ENCODE data around the gene GALNT18.

Gene GALNT18

GRCh38 chr11:11387622-11388305, 234.0 kb downstream of the GALNT18 start:
- TF ChIP-seq TCF12 (IDR thresholded peaks at IDR 0.05; ENCODE audit: low read depth) (no peak), ZBTB7A (IDR thresholded peaks at IDR 0.05; ENCODE audit: low read depth) (no peak), TAF1 (IDR thresholded peaks at IDR 0.05; ENCODE audit: low read depth) (no peak)

GRCh38 chr11:11387207-11387606, 234.6 kb downstream of the GALNT18 start:
- TF ChIP-seq ZBTB7A (IDR thresholded peaks at IDR 0.05; ENCODE audit: low read depth), result no peak
- no peak for TF ChIP-seq TAF1 (IDR thresholded peaks at IDR 0.05; ENCODE audit: low read depth)
- TF ChIP-seq RAD21 (IDR thresholded peaks at IDR 0.05; ENCODE audit: low read depth), result no peak
- TF ChIP-seq TEAD4 (IDR thresholded peaks at IDR 0.05), result no peak
- TF ChIP-seq, protein P1, sequence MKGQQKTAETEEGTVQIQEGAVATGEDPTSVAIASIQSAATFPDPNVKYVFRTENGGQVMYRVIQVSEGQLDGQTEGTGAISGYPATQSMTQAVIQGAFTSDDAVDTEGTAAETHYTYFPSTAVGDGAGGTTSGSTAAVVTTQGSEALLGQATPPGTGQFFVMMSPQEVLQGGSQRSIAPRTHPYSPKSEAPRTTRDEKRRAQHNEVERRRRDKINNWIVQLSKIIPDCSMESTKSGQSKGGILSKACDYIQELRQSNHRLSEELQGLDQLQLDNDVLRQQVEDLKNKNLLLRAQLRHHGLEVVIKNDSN (IDR thresholded peaks at IDR 0.05), result no peak
- TF ChIP-seq, protein P2, sequence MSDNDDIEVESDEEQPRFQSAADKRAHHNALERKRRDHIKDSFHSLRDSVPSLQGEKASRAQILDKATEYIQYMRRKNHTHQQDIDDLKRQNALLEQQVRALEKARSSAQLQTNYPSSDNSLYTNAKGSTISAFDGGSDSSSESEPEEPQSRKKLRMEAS (IDR thresholded peaks at IDR 0.05), result no peak
- TF ChIP-seq TCF12 (IDR thresholded peaks at IDR 0.05; ENCODE audit: low read depth), result no peak
- TF ChIP-seq, protein P3, sequence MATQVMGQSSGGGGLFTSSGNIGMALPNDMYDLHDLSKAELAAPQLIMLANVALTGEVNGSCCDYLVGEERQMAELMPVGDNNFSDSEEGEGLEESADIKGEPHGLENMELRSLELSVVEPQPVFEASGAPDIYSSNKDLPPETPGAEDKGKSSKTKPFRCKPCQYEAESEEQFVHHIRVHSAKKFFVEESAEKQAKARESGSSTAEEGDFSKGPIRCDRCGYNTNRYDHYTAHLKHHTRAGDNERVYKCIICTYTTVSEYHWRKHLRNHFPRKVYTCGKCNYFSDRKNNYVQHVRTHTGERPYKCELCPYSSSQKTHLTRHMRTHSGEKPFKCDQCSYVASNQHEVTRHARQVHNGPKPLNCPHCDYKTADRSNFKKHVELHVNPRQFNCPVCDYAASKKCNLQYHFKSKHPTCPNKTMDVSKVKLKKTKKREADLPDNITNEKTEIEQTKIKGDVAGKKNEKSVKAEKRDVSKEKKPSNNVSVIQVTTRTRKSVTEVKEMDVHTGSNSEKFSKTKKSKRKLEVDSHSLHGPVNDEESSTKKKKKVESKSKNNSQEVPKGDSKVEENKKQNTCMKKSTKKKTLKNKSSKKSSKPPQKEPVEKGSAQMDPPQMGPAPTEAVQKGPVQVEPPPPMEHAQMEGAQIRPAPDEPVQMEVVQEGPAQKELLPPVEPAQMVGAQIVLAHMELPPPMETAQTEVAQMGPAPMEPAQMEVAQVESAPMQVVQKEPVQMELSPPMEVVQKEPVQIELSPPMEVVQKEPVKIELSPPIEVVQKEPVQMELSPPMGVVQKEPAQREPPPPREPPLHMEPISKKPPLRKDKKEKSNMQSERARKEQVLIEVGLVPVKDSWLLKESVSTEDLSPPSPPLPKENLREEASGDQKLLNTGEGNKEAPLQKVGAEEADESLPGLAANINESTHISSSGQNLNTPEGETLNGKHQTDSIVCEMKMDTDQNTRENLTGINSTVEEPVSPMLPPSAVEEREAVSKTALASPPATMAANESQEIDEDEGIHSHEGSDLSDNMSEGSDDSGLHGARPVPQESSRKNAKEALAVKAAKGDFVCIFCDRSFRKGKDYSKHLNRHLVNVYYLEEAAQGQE (IDR thresholded peaks at IDR 0.05; ENCODE audit: low read depth), result no peak
- TF ChIP-seq EGR1 (IDR thresholded peaks at IDR 0.05), result no peak
- no peak for TF ChIP-seq YY1 (IDR thresholded peaks at IDR 0.05; ENCODE audit: low read depth)
- no peak for TF ChIP-seq CREB1 (IDR thresholded peaks at IDR 0.05; ENCODE audit: low read depth)
- TF ChIP-seq FOXM1 (IDR thresholded peaks at IDR 0.05; ENCODE audit: borderline replicate concordance, low read depth), result no peak
- no peak for TF ChIP-seq NFIC (IDR thresholded peaks at IDR 0.05)
- no peak for TF ChIP-seq EP300 (IDR thresholded peaks at IDR 0.05; ENCODE audit: borderline replicate concordance)
- no peak for TF ChIP-seq CEBPB (IDR thresholded peaks at IDR 0.05)

- TF ChIP-seq, protein P2 (IDR thresholded peaks at IDR 0.05), result no peak
- TF ChIP-seq TAF1 (IDR thresholded peaks at IDR 0.05; ENCODE audit: low read depth) (no peak), TCF12 (IDR thresholded peaks at IDR 0.05; ENCODE audit: low read depth) (no peak), FOXM1 (IDR thresholded peaks at IDR 0.05; ENCODE audit: borderline replicate concordance, low read depth) (no peak), CREB1 (IDR thresholded peaks at IDR 0.05; ENCODE audit: low read depth) (no peak)
- TF ChIP-seq, protein P1 (IDR thresholded peaks at IDR 0.05), result no peak
Measured at GRCh38 chr11:11384829-11385228, 237.0 kb downstream of the GALNT18 start.

DNA sequence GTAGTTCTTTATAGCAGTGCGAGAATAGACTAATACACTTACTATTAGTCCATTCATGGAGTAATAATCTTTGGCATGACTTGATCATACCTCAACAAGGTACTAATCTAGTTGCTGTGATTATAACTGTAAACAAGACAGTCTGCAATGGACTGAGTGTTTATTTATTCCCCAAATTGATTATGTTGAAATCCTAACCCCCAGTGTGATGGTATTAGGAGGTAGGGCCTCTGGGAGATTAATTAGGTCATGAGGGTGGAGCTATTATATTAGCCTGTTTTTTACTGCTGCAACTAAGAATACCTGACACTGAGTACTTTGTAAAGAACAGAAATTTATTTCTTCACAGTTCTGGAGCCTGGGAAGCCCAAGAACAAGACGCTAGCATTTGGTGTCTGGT, 237.8 kb downstream of the GALNT18 start:
- TF ChIP-seq TAF1 (IDR thresholded peaks at IDR 0.05; ENCODE audit: low read depth) (no peak), CEBPB (IDR thresholded peaks at IDR 0.05) (no peak), EP300 (IDR thresholded peaks at IDR 0.05; ENCODE audit: borderline replicate concordance) (no peak), EGR1 (IDR thresholded peaks at IDR 0.05) (no peak), NFIC (IDR thresholded peaks at IDR 0.05) (no peak), CREB1 (IDR thresholded peaks at IDR 0.05; ENCODE audit: low read depth) (no peak), RAD21 (IDR thresholded peaks at IDR 0.05; ENCODE audit: low read depth) (no peak), TEAD4 (IDR thresholded peaks at IDR 0.05) (no peak), YY1 (IDR thresholded peaks at IDR 0.05; ENCODE audit: low read depth) (no peak)
- TF ChIP-seq, protein P1 (IDR thresholded peaks at IDR 0.05), result no peak
- TF ChIP-seq, protein P3 (IDR thresholded peaks at IDR 0.05; ENCODE audit: low read depth), result no peak
- TF ChIP-seq, protein P2 (IDR thresholded peaks at IDR 0.05), result no peak

DNA sequence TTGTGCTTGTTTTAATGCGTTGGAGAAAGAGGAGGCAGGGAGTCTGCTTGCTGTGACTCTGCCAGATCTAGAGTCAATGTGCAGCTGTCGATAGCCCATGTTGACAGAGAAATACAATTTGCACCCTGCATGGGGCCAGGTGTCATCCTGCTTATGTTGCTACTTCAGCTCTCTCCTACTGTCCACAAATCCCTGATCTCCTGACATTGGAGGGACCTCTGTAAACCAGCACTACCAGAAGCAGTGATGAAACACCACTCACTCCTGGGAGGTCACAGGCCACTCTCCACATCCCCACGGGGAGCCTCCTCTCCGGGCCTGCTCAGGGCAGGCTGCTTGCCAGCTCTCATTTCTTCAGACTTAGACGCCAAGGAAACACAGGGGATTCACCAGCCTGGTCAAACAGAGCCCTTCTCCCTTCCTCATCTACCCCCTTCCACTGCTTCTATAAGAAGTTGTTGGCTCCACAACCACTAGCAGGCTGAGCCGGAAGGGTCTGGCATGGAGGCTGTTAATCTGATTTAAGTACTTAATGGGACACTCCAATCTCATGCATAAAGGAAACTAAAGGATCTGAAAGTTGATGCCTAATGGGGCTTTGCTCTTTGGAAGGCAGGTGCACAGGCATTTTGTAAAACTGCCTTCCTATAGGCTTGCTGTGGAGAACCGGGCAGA, 238.8 kb downstream of the GALNT18 start:
- TF ChIP-seq ZBTB7A (IDR thresholded peaks at IDR 0.05; ENCODE audit: low read depth) (no peak), TEAD4 (IDR thresholded peaks at IDR 0.05) (no peak), TCF12 (IDR thresholded peaks at IDR 0.05; ENCODE audit: low read depth) (no peak), EGR1 (IDR thresholded peaks at IDR 0.05) (no peak), RAD21 (IDR thresholded peaks at IDR 0.05; ENCODE audit: low read depth) (no peak), CREB1 (IDR thresholded peaks at IDR 0.05; ENCODE audit: low read depth) (no peak), TAF1 (IDR thresholded peaks at IDR 0.05; ENCODE audit: low read depth) (no peak), FOXM1 (IDR thresholded peaks at IDR 0.05; ENCODE audit: borderline replicate concordance, low read depth) (no peak), CEBPB (IDR thresholded peaks at IDR 0.05) (no peak), NFIC (IDR thresholded peaks at IDR 0.05) (no peak), EP300 (IDR thresholded peaks at IDR 0.05; ENCODE audit: borderline replicate concordance) (no peak), YY1 (IDR thresholded peaks at IDR 0.05; ENCODE audit: low read depth) (no peak)
- TF ChIP-seq, protein P1 (IDR thresholded peaks at IDR 0.05), result no peak
- TF ChIP-seq, protein P2 (IDR thresholded peaks at IDR 0.05), result no peak
- TF ChIP-seq, protein P3 (IDR thresholded peaks at IDR 0.05; ENCODE audit: low read depth), result no peak

Measured in Ishikawa (cell line).